ENCODE data around the gene ARL5C.

Gene ARL5C

GRCh38 chr17:39107155-39107554 lies 58.8 kb downstream of the ARL5C start:
- DNase-seq (ENCODE audit: low read depth): no peak
